Measurements from ENCODE around the gene SLC35B4.

Gene SLC35B4

DNA sequence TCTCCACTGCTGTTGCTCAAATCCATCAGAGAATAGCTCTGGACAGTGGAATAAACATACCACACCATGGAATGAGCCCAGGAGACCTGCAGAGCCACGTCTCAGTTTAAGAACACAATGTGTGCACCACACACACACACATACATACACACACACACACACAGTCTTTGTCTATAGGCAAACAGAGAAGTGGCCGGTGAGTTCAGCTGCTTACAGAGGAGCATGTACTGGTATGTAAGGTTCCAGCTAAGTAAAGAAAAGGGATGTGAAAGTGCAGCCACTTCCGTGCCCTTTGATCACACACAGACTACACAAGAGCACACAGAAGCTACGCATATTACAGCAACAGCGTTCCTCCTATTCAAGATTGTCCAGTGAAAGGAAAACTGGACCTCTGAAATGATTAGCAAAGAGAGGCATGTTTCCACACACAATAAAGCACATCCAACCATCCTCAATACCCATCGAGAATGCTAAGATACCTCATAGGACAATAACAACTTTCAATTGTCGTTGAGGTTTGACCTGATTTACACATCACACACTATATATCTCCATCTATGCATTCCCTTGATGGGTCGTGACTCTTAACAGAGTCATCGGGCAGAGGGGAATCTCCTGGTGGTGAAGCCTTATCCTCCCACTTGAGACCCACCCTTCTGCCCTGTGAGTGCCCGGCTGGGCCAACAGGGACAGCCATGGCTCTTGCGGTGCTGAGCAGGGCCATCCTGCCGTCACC is 23.6 kb downstream of the SLC35B4 start:
- Mint-ChIP-seq H3K27ac (no peak overlapping the region), H3K4me1 (no peaks in the 10 kb centered on the region), H3K4me3 (no peak overlapping the region), H3K27me3 (no peaks in the 10 kb centered on the region), H3K9me3 (no peaks in the 10 kb centered on the region), H3K36me3 (peaks cover 14% of the 10 kb centered on the region)
- no peak for DNase-seq
- CTCF ChIA-PET = no interaction called here

DNA sequence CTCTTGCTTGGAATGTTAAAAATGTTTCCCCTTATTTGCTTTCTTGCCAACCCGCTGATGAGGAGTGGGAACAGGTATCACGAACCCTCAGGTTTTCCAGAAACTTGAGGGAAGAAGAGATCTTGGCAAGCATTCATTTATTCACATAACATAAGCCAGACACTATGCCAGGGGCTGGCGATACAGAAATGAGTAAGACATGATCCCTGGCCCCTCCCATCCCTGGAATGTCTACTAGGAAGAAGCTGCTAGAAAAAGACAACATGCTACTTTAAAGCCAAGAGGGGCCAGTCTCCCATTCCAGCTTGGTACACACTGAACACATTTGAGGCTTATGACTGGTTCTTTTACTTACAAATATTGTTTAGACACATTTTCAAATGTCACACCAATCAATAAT is 26.4 kb downstream of the SLC35B4 start:
- no peaks in the 10 kb centered on the region for H3K27me3 Mint-ChIP-seq
- CTCF ChIA-PET = interaction anchor here (0.5 to 0.8 kb wide), 2 partner anchors 70 to 149 kb away, joined by 3 read pairs; no protein-coding TSS in a partner anchor
- no peaks in the 10 kb centered on the region for H3K4me1 Mint-ChIP-seq
- peaks cover 11% of the 10 kb centered on the region for H3K36me3 Mint-ChIP-seq
- no peak overlapping the region for H3K27ac Mint-ChIP-seq
- H3K9me3 Mint-ChIP-seq = no peaks in the 10 kb centered on the region
- DNase-seq = no peak
- H3K4me3 Mint-ChIP-seq = no peak overlapping the region

DNA sequence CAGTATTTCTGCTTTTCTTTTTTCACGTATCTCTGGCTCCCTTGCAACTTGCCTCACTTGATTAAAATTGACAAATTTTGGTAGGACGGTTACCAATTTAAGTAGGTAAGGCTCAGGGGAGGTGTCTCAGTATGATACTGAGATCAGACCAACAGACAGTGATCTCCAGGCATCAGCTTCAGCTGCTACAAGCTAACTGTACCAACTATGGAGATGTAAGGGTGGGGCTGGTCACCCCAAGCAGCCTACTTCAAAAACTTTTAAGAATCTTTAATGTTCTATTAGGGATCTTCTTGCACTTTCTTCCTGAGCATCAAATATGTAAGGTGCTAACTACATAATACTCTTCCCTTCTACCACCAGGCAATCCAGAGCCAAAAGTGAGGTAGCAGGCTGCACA is 26.9 kb downstream of the SLC35B4 start:
- CTCF ChIA-PET = no interaction called here
- H3K27ac Mint-ChIP-seq = no peak overlapping the region
- H3K36me3 Mint-ChIP-seq = peaks cover 8% of the 10 kb centered on the region
- no peaks in the 10 kb centered on the region for H3K9me3 Mint-ChIP-seq
- H3K27me3 Mint-ChIP-seq = no peaks in the 10 kb centered on the region
- no peaks in the 10 kb centered on the region for H3K4me1 Mint-ChIP-seq
- no peak for DNase-seq
- no peak overlapping the region for H3K4me3 Mint-ChIP-seq

DNA sequence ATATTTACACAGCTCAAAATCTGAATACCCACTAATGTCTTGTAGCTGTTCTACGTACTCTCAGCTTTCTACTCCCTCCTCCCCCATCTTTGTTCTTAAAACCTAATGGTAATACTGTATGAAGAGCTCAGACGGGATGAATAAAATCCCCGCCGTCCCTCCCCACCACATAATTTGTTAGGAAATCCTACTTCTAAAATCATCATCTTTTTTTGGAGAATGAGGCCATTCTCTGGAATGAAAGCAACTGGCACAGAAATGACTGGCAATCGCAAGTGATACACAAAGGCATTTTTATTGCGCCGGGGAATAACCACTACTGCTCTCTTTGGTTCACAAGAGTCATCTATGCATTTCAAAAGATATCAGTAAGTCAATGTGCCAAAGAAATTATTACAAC is 27.3 kb downstream of the SLC35B4 start:
- no peak for DNase-seq
- no peak overlapping the region for H3K27ac Mint-ChIP-seq
- no peaks in the 10 kb centered on the region for H3K9me3 Mint-ChIP-seq
- H3K36me3 Mint-ChIP-seq = peaks cover 4% of the 10 kb centered on the region
- no peaks in the 10 kb centered on the region for H3K4me1 Mint-ChIP-seq
- CTCF ChIA-PET = no interaction called here
- H3K4me3 Mint-ChIP-seq = no peak overlapping the region
- no peaks in the 10 kb centered on the region for H3K27me3 Mint-ChIP-seq

DNA sequence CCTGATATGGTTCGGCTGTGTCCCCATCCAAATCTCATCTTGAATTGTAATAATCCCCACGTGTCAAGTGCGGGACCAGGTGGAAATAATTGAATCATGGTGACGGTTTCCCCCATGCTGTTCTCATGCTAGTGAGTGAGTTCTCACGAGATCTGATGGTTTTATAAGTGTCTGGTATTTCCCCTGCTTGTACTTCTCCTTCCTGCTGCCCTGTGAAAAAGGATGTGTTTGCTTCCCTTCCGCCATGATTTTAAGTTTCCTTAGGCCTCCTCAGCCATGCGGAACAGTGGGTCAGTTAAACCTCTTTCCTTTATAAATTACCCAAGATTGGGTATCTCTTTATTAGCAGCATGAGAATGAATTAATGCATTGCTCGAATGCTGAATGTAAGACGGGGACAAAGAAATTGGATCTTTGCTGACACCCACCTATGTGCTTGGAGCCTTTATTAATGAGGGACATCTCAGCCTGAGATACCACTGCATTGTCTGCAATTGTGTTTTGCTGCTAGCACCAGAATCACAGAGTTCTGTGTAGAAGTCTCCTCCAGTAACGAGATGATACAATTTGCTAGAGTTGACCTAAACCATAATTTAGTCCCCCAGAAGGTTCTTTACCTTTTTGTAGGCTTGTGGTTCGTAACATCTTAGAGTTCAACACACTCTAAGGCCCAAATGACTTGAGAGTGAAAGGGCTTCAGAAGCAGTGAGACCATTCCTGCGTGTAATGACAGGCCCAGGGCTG is 28.6 kb downstream of the SLC35B4 start:
- no peaks in the 10 kb centered on the region for H3K36me3 Mint-ChIP-seq
- CTCF ChIA-PET = interaction anchor here (1.0 kb wide), 1 partner anchor 147 kb away, joined by 3 read pairs; no protein-coding TSS in a partner anchor

DNA sequence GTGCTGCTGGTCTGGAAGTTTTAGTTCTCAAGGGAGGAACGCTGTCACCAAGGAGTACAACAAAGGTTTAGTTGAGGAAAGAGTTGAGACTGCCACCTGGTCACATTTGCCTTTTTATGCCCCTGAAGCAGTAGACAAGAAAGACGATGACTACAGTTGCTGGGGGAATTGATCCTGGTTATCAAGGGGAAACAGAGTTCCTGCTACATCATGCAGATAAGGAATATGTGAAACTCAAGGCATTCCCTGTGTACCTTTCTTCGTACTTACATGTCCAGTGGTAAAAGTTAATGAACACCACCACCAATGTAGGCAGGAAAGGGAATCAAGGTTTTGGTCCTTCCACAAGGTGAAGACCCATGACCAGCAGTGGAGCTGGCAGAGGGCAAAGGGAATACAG is 31.8 kb downstream of the SLC35B4 start:
- H3K27ac Mint-ChIP-seq = no peak overlapping the region
- H3K4me3 Mint-ChIP-seq = no peak overlapping the region
- H3K4me1 Mint-ChIP-seq = no peaks in the 10 kb centered on the region
- no peak for DNase-seq
- H3K36me3 Mint-ChIP-seq = no peaks in the 10 kb centered on the region
- CTCF ChIA-PET = no interaction called here
- H3K9me3 Mint-ChIP-seq = no peaks in the 10 kb centered on the region
- peaks cover 4% of the 10 kb centered on the region for H3K27me3 Mint-ChIP-seq

More for the DNA sequence above, 28.6 kb downstream of the SLC35B4 start:
- Mint-ChIP-seq H3K4me3 (no peak overlapping the region), H3K9me3 (no peaks in the 10 kb centered on the region), H3K4me1 (no peaks in the 10 kb centered on the region), H3K27me3 (no peaks in the 10 kb centered on the region), H3K27ac (no peak overlapping the region)
- no peak for DNase-seq

DNA sequence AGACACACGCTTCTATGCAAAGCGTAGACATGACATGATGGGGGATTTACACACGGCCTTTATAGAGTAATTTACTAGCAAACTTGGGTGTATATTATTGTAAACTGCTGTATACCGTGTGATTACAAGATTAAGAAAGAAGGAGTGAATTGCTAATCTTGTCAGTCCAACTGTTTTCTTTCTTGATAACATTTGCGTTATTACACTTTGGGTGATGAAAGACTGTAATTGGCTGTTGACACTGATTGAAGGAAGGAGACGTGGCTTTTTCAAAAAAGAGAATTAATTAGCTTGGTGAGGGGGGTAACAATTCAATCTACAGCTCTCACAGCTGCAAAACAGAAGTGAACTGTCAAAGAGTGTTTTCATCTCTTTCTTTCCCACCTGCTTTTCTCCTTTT is 32.7 kb downstream of the SLC35B4 start:
- no peaks in the 10 kb centered on the region for H3K4me1 Mint-ChIP-seq
- H3K9me3 Mint-ChIP-seq = no peaks in the 10 kb centered on the region
- peaks cover 4% of the 10 kb centered on the region for H3K27me3 Mint-ChIP-seq
- no peak overlapping the region for H3K4me3 Mint-ChIP-seq
- DNase-seq = no peak
- CTCF ChIA-PET = no interaction called here
- H3K27ac Mint-ChIP-seq = no peak overlapping the region
- H3K36me3 Mint-ChIP-seq = no peaks in the 10 kb centered on the region

DNA sequence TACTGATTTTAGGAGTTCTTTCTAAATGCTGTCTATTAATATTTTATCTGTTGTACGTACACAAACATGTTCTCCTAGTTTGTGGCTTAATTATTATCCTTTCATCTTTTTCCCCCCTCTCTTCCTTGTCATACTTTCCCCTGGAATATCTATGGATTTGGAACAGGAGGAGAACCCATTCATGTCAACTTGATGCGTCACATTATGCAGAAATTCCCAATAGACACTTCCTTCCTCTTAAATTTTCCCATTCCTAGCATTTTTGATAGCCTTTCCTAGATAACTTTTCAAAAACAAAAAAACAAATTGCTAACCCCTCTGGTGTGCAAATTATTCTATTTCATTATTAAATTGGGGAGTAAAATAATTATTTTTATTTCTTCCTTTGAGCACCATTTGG is 36.2 kb downstream of the SLC35B4 start:
- Mint-ChIP-seq H3K36me3 (no peaks in the 10 kb centered on the region), H3K4me1 (no peaks in the 10 kb centered on the region), H3K27ac (no peak overlapping the region), H3K4me3 (no peak overlapping the region), H3K27me3 (peaks cover 8% of the 10 kb centered on the region), H3K9me3 (no peaks in the 10 kb centered on the region)
- CTCF ChIA-PET = no interaction called here
- no peak for DNase-seq

DNA sequence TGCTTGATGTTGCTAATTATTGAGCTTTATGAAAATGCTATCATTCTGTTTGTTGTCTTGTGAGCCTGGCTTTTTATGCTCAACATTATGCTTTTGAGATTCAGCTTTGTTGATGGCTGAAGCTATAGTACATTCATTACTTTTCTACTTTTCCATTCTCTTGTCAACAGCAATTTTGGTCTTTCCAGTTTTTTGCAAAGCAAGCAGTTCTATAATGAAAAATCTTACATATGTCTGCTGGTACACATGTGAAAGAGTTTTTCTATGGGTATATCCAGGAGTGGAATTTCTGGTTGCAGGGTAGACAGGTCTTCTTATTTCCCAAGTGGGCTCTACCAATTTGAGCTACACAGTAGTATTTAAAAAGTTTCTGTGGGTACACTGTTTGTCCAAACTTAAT is 36.8 kb downstream of the SLC35B4 start:
- no peak overlapping the region for H3K4me3 Mint-ChIP-seq

DNA sequence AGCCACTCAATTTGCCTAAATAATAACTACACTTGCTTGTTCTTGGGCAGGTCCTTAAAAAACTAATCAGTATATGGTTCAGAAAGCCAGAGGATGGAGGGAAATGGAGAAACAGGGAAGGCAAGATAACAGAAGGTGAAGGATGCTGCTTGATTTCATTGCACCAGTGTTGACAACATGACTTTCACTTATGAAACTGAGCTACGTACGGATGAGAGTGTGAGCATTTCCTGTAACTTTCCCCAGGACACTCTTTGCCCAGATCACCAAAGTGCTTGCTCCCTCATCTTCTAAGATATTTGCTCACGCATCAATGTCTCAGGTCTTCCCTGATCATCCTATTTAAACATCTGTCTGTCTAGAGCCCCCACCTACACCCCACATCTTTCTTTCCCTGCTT is 37.4 kb downstream of the SLC35B4 start:
- CTCF ChIA-PET = no interaction called here
- Mint-ChIP-seq H3K4me1 (no peaks in the 10 kb centered on the region), H3K36me3 (no peaks in the 10 kb centered on the region), H3K9me3 (no peaks in the 10 kb centered on the region), H3K27ac (no peak overlapping the region), H3K4me3 (no peak overlapping the region), H3K27me3 (peaks cover 11% of the 10 kb centered on the region)
- DNase-seq = no peak

More for the DNA sequence above, 36.8 kb downstream of the SLC35B4 start:
- no peaks in the 10 kb centered on the region for H3K4me1 Mint-ChIP-seq
- H3K9me3 Mint-ChIP-seq = no peaks in the 10 kb centered on the region
- peaks cover 11% of the 10 kb centered on the region for H3K27me3 Mint-ChIP-seq
- H3K36me3 Mint-ChIP-seq = no peaks in the 10 kb centered on the region
- H3K27ac Mint-ChIP-seq = no peak overlapping the region
- CTCF ChIA-PET = no interaction called here
- DNase-seq = no peak

DNA sequence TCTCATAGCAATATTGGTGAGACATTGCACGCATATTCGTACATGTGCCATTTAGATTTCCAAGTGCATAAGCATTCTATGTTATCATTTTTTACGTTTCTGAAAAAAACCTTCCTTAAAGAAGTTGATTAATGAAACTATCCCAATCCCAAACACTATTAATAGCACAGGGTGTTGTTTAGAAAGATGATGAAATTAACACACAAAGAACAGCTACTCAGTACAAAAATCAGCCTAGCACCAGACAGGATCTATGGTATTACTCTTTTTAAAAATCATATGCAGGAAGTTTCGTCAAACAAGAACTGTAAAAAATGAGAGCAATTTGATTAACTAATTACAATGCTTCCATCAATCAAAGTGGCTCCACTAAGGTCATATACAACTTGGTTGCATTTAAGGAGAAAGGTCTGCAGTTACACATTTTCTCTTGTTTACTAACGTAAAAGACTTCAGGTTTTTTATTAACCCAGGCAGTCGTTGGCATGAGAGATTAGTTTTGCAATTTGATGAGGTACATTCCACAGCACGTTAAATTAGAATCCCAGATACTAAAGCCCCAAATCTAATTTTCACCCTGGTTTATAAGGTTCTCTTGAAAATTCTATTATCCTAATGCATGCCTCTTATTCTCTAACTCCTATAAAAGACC is 38.1 kb downstream of the SLC35B4 start:
- Mint-ChIP-seq H3K27ac (no peak overlapping the region), H3K9me3 (no peaks in the 10 kb centered on the region), H3K27me3 (peaks cover 11% of the 10 kb centered on the region)

DNA sequence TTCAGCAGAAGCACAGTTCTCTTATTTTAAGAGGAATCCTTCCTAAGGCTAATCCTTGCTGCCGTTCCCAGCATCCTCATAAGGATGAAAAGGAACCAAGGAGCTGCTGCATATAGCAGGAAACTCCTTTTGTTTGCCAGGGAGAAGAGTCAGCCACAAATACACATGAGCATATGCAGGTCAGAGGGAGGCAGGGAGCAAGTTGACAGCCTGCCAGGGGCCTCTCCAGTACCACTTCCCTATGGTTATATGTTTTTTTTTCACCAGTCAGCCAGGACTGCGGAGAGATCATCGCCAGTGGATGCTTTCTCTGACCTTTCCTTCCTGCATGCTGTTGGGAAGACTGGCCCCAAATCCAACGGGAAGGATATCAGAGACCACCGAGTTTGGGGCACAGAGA is 39.8 kb downstream of the SLC35B4 start:
- Mint-ChIP-seq H3K36me3 (no peaks in the 10 kb centered on the region), H3K9me3 (no peaks in the 10 kb centered on the region), H3K27me3 (peaks cover 13% of the 10 kb centered on the region), H3K27ac (no peak overlapping the region), H3K4me1 (no peaks in the 10 kb centered on the region), H3K4me3 (no peak overlapping the region)
- DNase-seq = no peak
- CTCF ChIA-PET = no interaction called here

More for the DNA sequence above, 38.1 kb downstream of the SLC35B4 start:
- no peaks in the 10 kb centered on the region for H3K4me1 Mint-ChIP-seq
- no peak overlapping the region for H3K4me3 Mint-ChIP-seq
- no peak for DNase-seq
- CTCF ChIA-PET = no interaction called here
- H3K36me3 Mint-ChIP-seq = no peaks in the 10 kb centered on the region

DNA sequence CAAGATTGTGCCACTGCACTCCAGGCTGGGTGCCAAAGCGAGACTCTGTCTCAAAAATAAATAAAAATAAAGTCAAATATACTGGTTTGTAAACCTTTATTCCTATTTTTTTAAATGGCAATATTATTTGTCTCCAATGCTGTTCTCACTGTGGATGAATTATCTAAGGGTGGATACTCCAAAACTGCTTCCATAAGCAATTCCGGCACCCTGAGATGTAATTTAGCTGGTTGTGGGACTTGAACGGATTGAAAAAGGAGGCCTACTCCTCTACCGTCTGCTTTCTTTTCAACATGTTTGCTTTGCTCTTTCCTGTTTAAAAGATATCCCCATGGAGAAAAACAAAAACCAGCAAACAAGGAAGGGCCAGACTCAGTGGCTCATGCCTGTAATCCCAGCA is 54.4 kb downstream of the SLC35B4 start:
- CTCF ChIA-PET = no interaction called here
- no peak overlapping the region for H3K4me3 Mint-ChIP-seq
- no peaks in the 10 kb centered on the region for H3K36me3 Mint-ChIP-seq
- DNase-seq = no peak
- no peaks in the 10 kb centered on the region for H3K9me3 Mint-ChIP-seq
- H3K27ac Mint-ChIP-seq = no peak overlapping the region
- H3K27me3 Mint-ChIP-seq = no peaks in the 10 kb centered on the region
- H3K4me1 Mint-ChIP-seq = no peaks in the 10 kb centered on the region

DNA sequence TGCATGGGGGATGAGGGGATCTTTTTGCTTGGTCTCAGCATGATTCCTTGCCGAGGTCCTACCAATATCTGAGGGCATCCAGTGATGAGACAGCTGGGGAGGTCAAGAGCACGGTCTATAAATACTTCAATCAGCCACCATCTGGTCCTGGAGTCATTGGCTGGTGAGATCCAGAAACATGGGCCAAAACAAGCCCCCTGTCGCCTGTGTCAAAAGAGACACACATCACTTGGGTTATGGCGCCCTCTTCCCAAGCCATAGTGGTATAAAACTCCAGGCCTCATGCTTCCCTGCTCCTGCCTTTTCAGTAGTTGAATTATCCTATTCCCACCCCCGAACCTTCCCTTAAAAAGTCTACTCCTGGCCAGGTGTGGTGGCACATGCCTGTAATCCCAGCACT is 60.9 kb downstream of the SLC35B4 start:
- Mint-ChIP-seq H3K9me3 (no peaks in the 10 kb centered on the region), H3K36me3 (no peaks in the 10 kb centered on the region), H3K4me3 (no peak overlapping the region), H3K4me1 (no peaks in the 10 kb centered on the region), H3K27me3 (no peaks in the 10 kb centered on the region), H3K27ac (no peak overlapping the region)
- CTCF ChIA-PET = no interaction called here
- no peak for DNase-seq

DNA sequence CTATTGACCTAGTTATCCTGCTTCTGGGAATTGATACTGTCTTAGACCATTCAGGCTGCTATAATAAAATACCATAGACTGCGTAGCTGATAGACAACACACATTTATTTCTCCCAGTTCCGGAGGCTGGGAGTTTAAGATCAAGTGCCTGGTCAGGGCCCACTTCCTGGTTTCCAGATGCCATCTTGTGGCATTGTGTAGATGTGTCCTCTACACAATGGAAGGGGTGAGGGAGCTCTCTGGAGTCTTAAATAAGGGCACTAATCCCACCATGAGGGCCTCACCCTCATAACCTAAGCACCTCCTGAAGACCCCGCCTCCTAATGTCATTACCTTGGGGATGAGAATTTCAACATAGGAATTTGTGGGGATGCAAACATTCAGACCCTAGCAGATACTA is 62.4 kb downstream of the SLC35B4 start:
- Mint-ChIP-seq H3K9me3 (no peaks in the 10 kb centered on the region), H3K27ac (no peak overlapping the region), H3K27me3 (no peaks in the 10 kb centered on the region), H3K4me1 (no peaks in the 10 kb centered on the region), H3K4me3 (no peak overlapping the region), H3K36me3 (no peaks in the 10 kb centered on the region)
- DNase-seq = no peak
- CTCF ChIA-PET = no interaction called here
